HepG2 (cell line): ENCODE results near the gene KIAA1614. TPM values are rescaled to one million over a fixed set of nuclear protein-coding genes. Genes with fewer than 3 reads are reported as not detected.

Experiments used
- ERF ChIP-seq: IDR thresholded peaks from 2 replicates; pipeline ENCODE4 v1.6.1; 2018; ENCODE audit warnings: missing biosample characterization, missing genetic modification reagents
- GZF1 ChIP-seq: sonication (generic); formaldehyde crosslinking; IDR thresholded peaks from 2 replicates; pipeline ENCODE4 v1.5.1; 2020; ENCODE audit warnings: mild to moderate bottlenecking, missing genetic modification reagents
- HMG20B ChIP-seq: conservative IDR thresholded peaks from 2 replicates; pipeline ENCODE4 v1.6.1; 2016; ENCODE audit warnings: missing genetic modification reagents, missing compliant biosample characterization
- MED1 ChIP-seq: sonication (generic); formaldehyde crosslinking; IDR thresholded peaks from 2 replicates; pipeline ENCODE4 v1.4.0; 2020; ENCODE audit warnings: missing genetic modification reagents
- NFKB2 ChIP-seq: sonication (generic); formaldehyde crosslinking; IDR thresholded peaks from 2 replicates; pipeline ENCODE4 v1.4.0; 2020; ENCODE audit warnings: missing genetic modification reagents, borderline replicate concordance
- SIN3A ChIP-seq: IDR thresholded peaks from 2 replicates; pipeline ENCODE4 v1.6.1; 2011; ENCODE audit warnings: low read depth, mild to moderate bottlenecking, control low read depth, low read length, borderline replicate concordance
- SPEN ChIP-seq: sonication (generic); formaldehyde crosslinking; IDR thresholded peaks from 2 replicates; pipeline ENCODE4 v1.5.1; 2020; ENCODE audit warnings: low read depth, mild to moderate bottlenecking, missing genetic modification reagents
- TP53 ChIP-seq: sonication (generic); formaldehyde crosslinking; conservative IDR thresholded peaks from 2 replicates; pipeline ENCODE4 v1.4.0; 2020; ENCODE audit warnings: missing genetic modification reagents
- XRCC5 ChIP-seq: fragments of 200-400 bp; formaldehyde crosslinking; optimal IDR thresholded peaks from 2 replicates; pipeline ENCODE3; 2017; ENCODE audit warnings: mild to moderate bottlenecking, low read length
- ZFP1 ChIP-seq: IDR thresholded peaks from 2 replicates; pipeline ENCODE4 v1.6.1; 2016
- ZNF549 ChIP-seq: sonication (generic); formaldehyde crosslinking; IDR thresholded peaks from 2 replicates; pipeline ENCODE4 v1.5.0; 2020; ENCODE audit warnings: missing genetic modification reagents
- ZNF563 ChIP-seq: sonication (generic); formaldehyde crosslinking; IDR thresholded peaks from 2 replicates; pipeline ENCODE4 v1.8.0; 2022; ENCODE audit warnings: mild to moderate bottlenecking, moderate library complexity, missing genetic modification reagents
- ZNF747 ChIP-seq: sonication (generic); formaldehyde crosslinking; IDR thresholded peaks from 2 replicates; pipeline ENCODE4 v1.8.1; 2023; ENCODE audit warnings: missing genetic modification reagents, mild to moderate bottlenecking, borderline replicate concordance
- ZNF749 ChIP-seq: sonication (generic); formaldehyde crosslinking; IDR thresholded peaks from 2 replicates; pipeline ENCODE4 v1.8.0; 2022; ENCODE audit warnings: mild to moderate bottlenecking, missing genetic modification reagents, moderate library complexity, borderline replicate concordance
- polyA plus RNA-seq, 8 experiments: library from polyadenylated mRNA; depleted of rRNA in 3 of 8; stranded (reverse) in 7 of 8; unstranded in 1 of 8; fragments of >200 nt; fragmentation: Illumina TruSeq in 4 of 8; extraction: Trizol in 4 of 8; gene quantifications; 2 replicates each; pipeline versions ENCODE4 v1.2.1 to v1.2.3, GENCODE V29; 2011 to 2016; ENCODE audit warnings: low read depth in 4 of 8, missing spikeins in 1 of 8, mixed read lengths in 1 of 8; ENCODE audit not compliant: insufficient read depth in 1 of 8
- total RNA-seq, 5 experiments: library from RNA; depleted of rRNA; stranded (reverse); fragments of >200 nt; fragmentation: Illumina TruSeq; extraction: Trizol; gene quantifications; 2 replicates each; pipeline ENCODE4 v1.2.3, GENCODE V29; 2016; ENCODE audit warnings: low read depth in 1 of 5
- TF ChIP-seq, protein P1 (sequence below): sonication (generic); formaldehyde crosslinking; IDR thresholded peaks from 2 replicates; pipeline ENCODE4 v1.5.0; 2020; ENCODE audit warnings: missing genetic modification reagents
- TF ChIP-seq, protein P2 (sequence below): sonication (generic); formaldehyde crosslinking; IDR thresholded peaks from 2 replicates; pipeline ENCODE4 v1.4.0; 2020; ENCODE audit warnings: mild to moderate bottlenecking, missing genetic modification reagents
- TF ChIP-seq, protein P3 (sequence below): sonication (generic); formaldehyde crosslinking; IDR thresholded peaks from 2 replicates; pipeline ENCODE4 v1.5.1; 2020; ENCODE audit warnings: missing genetic modification reagents, mild to moderate bottlenecking, borderline replicate concordance
- TF ChIP-seq, protein P4 (sequence below): sonication (generic); formaldehyde crosslinking; IDR thresholded peaks from 2 replicates; pipeline ENCODE4 v1.8.1; 2023; ENCODE audit warnings: missing genetic modification reagents, inconsistent platforms, borderline replicate concordance
- TF ChIP-seq, protein P5 (sequence below): IDR thresholded peaks from 2 replicates; pipeline ENCODE4 v1.6.1; 2016
- TF ChIP-seq, protein P6 (sequence below): IDR thresholded peaks from 2 replicates; pipeline ENCODE4 v1.6.1; 2016; ENCODE audit warnings: mild to moderate bottlenecking

KIAA1614 gene
- total and polyA plus RNA-seq, 2 of the 13 experiments (the other 11 are each of a cell fraction or from before 2014, with no cell fraction given) = 0.15 to 0.77 TPM

DNA sequence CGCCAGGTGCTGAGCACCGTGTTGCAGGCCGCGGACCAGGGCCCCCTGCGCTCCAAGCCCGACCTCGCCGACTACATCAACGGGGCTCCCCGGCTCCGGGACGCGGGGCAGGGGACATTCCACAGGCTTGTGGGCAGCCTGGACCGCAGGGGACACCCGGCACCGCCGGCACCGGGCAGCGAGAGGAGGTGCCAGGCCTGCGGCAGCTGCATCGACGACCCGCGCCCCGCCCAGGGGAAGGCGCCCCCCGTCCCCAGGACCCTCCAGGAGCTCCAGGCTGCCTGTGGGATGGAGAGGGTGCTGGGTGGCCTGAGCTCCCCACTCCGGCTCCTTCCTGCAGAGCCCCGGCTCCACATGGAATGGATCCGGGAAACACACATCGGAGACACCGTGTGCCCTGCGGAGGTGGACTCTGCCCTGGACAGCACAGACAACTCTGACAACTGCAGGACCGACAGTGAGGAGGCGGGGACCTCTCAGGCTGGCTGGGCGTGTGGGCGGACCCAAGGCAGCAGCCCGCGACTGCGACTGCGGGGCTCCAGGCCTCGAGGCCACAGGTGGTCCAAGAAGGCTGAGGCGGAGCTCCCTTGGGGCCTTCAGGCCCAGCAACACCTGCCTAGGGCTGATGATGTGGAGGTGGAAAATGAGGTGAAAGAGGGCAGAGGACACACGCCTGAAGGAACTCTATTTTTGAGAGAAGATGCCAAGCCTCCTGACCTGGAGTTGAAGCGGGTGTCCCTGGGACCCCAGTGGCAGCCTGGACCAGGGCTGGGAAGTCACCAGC is 22.8 kb downstream of the KIAA1614 start (continued):
- TF ChIP-seq ZNF749 (CRISPR knock-in tag) (no peak), GZF1 (CRISPR knock-in tag) (no peak), ERF (CRISPR knock-in tag) (peak; percentile 68), ZNF563 (CRISPR knock-in tag) (peak; percentile 45; the same call in 1 of the 2 replicates), XRCC5 (peak; percentile 52), HMG20B (CRISPR knock-in tag) (no peak), SPEN (CRISPR knock-in tag) (peak; percentile 72), ZNF747 (CRISPR knock-in tag) (no peak), MED1 (peak; percentile 61; the same call in 1 of the 2 replicates), SIN3A (0 out of 2 replicates have a peak, but pooled peaks have one; percentile 24), ZNF549 (no peak), NFKB2 (no peak), TP53 (CRISPR knock-in tag) (no peak), ZFP1 (CRISPR knock-in tag) (0 out of 2 replicates have a peak, but pooled peaks have one; percentile 42)
- TF ChIP-seq, protein P1, sequence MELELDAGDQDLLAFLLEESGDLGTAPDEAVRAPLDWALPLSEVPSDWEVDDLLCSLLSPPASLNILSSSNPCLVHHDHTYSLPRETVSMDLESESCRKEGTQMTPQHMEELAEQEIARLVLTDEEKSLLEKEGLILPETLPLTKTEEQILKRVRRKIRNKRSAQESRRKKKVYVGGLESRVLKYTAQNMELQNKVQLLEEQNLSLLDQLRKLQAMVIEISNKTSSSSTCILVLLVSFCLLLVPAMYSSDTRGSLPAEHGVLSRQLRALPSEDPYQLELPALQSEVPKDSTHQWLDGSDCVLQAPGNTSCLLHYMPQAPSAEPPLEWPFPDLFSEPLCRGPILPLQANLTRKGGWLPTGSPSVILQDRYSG (CRISPR knock-in tag) = no peak
- TF ChIP-seq, protein P2, sequence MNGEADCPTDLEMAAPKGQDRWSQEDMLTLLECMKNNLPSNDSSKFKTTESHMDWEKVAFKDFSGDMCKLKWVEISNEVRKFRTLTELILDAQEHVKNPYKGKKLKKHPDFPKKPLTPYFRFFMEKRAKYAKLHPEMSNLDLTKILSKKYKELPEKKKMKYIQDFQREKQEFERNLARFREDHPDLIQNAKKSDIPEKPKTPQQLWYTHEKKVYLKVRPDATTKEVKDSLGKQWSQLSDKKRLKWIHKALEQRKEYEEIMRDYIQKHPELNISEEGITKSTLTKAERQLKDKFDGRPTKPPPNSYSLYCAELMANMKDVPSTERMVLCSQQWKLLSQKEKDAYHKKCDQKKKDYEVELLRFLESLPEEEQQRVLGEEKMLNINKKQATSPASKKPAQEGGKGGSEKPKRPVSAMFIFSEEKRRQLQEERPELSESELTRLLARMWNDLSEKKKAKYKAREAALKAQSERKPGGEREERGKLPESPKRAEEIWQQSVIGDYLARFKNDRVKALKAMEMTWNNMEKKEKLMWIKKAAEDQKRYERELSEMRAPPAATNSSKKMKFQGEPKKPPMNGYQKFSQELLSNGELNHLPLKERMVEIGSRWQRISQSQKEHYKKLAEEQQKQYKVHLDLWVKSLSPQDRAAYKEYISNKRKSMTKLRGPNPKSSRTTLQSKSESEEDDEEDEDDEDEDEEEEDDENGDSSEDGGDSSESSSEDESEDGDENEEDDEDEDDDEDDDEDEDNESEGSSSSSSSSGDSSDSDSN (CRISPR knock-in tag) = peak; percentile 82
- TF ChIP-seq, protein P3, sequence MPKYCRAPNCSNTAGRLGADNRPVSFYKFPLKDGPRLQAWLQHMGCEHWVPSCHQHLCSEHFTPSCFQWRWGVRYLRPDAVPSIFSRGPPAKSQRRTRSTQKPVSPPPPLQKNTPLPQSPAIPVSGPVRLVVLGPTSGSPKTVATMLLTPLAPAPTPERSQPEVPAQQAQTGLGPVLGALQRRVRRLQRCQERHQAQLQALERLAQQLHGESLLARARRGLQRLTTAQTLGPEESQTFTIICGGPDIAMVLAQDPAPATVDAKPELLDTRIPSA (CRISPR knock-in tag) = no peak
- TF ChIP-seq, protein P4, sequence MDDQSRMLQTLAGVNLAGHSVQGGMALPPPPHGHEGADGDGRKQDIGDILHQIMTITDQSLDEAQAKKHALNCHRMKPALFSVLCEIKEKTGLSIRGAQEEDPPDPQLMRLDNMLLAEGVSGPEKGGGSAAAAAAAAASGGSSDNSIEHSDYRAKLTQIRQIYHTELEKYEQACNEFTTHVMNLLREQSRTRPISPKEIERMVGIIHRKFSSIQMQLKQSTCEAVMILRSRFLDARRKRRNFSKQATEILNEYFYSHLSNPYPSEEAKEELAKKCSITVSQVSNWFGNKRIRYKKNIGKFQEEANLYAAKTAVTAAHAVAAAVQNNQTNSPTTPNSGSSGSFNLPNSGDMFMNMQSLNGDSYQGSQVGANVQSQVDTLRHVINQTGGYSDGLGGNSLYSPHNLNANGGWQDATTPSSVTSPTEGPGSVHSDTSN (CRISPR knock-in tag) = no peak
- TF ChIP-seq, protein P5, sequence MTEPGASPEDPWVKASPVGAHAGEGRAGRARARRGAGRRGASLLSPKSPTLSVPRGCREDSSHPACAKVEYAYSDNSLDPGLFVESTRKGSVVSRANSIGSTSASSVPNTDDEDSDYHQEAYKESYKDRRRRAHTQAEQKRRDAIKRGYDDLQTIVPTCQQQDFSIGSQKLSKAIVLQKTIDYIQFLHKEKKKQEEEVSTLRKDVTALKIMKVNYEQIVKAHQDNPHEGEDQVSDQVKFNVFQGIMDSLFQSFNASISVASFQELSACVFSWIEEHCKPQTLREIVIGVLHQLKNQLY = no peak
- TF ChIP-seq, protein P6, sequence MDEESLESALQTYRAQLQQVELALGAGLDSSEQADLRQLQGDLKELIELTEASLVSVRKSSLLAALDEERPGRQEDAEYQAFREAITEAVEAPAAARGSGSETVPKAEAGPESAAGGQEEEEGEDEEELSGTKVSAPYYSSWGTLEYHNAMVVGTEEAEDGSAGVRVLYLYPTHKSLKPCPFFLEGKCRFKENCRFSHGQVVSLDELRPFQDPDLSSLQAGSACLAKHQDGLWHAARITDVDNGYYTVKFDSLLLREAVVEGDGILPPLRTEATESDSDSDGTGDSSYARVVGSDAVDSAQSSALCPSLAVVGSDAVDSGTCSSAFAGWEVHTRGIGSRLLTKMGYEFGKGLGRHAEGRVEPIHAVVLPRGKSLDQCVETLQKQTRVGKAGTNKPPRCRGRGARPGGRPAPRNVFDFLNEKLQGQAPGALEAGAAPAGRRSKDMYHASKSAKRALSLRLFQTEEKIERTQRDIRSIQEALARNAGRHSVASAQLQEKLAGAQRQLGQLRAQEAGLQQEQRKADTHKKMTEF (CRISPR knock-in tag) = peak; percentile 55; the same call in 1 of the 2 replicates
